ENCODE measurements around the gene LRRC4C. TPM values are rescaled to one million over a fixed set of nuclear protein-coding genes. Genes with fewer than 3 reads are reported as not detected.

Gene LRRC4C
- total and polyA plus RNA-seq, 2 donors (not counting 1 experiment from before 2014, with no cell fraction given): under 0.01 to 0.02 TPM

GRCh38 chr11:40425168-40425567 lies 1034.3 kb downstream of the LRRC4C start:
- Histone ChIP-seq H2AFZ (ENCODE audit: low read length) (no peak overlapping the region), H4K20me1 (ENCODE audit: control insufficient read depth, extremely low read depth, insufficient read depth, low read length) (no peaks in the 10 kb centered on the region), H3K27me3 (ENCODE audit: control insufficient read depth, insufficient read depth, low read length) (no peaks in the 10 kb centered on the region), H3K4me2 (ENCODE audit: extremely low read depth, insufficient read depth, low read length) (no peak overlapping the region), H3K27ac (ENCODE audit: insufficient read depth, low read length) (no peak overlapping the region), H3K79me2 (ENCODE audit: control insufficient read depth, insufficient read depth, low read length) (no peaks in the 10 kb centered on the region), H3K9me3 (ENCODE audit: control insufficient read depth, insufficient read depth, low read depth, low read length) (no peaks in the 10 kb centered on the region), H3K36me3 (ENCODE audit: control insufficient read depth, insufficient read depth, low read length) (no peaks in the 10 kb centered on the region), H3K4me3 (replicated peaks in 1 of 4; ENCODE audit: control extremely low read depth in 1 of 4, insufficient read depth in 1 of 4, low read depth in 3 of 4, low read length in 4 of 4) (no peak overlapping the region), H3K4me1 (ENCODE audit: control insufficient read depth, extremely low read depth, insufficient read depth, low read length) (no peaks in the 10 kb centered on the region), H3K9ac (ENCODE audit: insufficient read depth, low read length) (no peak overlapping the region)
- no peak for DNase-seq (ENCODE audit: low read depth in 2 of 2)
- TF ChIP-seq EZH2 (IDR thresholded peaks at IDR 0.05; ENCODE audit: low read length, missing control alignments) (no peak), CTCF (conservative IDR thresholded peaks at IDR 0.05 in 1 of 2, IDR thresholded peaks at IDR 0.05 in 1 of 2; ENCODE audit: low read depth in 1 of 2, low read length in 2 of 2) (peak in 1 of 2 donors; percentile 18)

DNA sequence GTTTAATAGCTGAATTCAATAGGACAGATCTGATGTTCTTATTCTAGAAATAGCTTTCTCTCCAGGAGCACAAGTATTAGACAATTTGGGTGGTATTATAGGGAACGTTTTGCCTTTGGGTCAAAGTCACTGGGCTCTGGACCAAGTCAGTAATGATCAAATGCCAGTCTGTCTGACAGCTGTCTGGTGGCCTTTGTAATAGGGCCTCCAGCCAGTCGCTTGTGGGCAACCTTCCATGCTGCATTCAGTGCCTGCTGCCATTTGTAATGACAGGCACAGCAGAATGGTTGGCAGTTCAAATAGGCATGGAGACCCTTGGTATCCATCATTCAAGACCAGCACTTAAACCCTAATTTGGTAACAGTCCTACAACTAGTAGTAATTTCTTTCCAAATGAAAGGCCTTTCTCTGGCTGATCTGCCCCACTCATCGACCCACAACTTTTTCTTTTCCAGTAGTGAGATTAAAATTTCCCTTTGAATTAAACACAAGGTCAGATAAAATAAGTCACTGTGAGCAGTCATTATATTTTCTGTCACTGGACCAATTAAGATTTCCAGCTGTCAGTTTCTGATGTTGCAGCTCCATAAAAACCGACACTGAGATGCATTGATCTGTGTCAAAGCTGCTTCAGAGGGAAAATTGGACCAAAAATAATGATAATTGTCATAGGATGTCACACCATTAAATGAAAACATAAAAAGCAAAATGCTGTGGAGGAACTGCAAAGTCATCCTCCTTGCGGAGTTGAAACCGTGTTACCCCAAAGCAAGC lies 1038.1 kb downstream of the LRRC4C start:
- Histone ChIP-seq H3K4me3 (replicated peaks in 1 of 4; ENCODE audit: control extremely low read depth in 1 of 4, insufficient read depth in 1 of 4, low read depth in 3 of 4, low read length in 4 of 4) (no peak overlapping the region), H4K20me1 (ENCODE audit: control insufficient read depth, extremely low read depth, insufficient read depth, low read length) (no peaks in the 10 kb centered on the region), H3K27ac (ENCODE audit: insufficient read depth, low read length) (no peak overlapping the region), H3K9ac (ENCODE audit: insufficient read depth, low read length) (no peak overlapping the region), H2AFZ (ENCODE audit: low read length) (no peak overlapping the region), H3K79me2 (ENCODE audit: control insufficient read depth, insufficient read depth, low read length) (no peaks in the 10 kb centered on the region), H3K36me3 (ENCODE audit: control insufficient read depth, insufficient read depth, low read length) (no peaks in the 10 kb centered on the region), H3K4me1 (ENCODE audit: control insufficient read depth, extremely low read depth, insufficient read depth, low read length) (no peaks in the 10 kb centered on the region), H3K9me3 (ENCODE audit: control insufficient read depth, insufficient read depth, low read depth, low read length) (no peaks in the 10 kb centered on the region), H3K27me3 (ENCODE audit: control insufficient read depth, insufficient read depth, low read length) (no peaks in the 10 kb centered on the region), H3K4me2 (ENCODE audit: extremely low read depth, insufficient read depth, low read length) (no peak overlapping the region)
- TF ChIP-seq CTCF (conservative IDR thresholded peaks at IDR 0.05 in 1 of 2, IDR thresholded peaks at IDR 0.05 in 1 of 2; ENCODE audit: low read depth in 1 of 2, low read length in 2 of 2) (no peak), EZH2 (IDR thresholded peaks at IDR 0.05; ENCODE audit: low read length, missing control alignments) (no peak)
- no peak for DNase-seq (ENCODE audit: low read depth in 2 of 2)

- no peak overlapping the region for H3K4me2 ChIP-seq (ENCODE audit: extremely low read depth, insufficient read depth, low read length)
- H3K79me2 ChIP-seq (ENCODE audit: control insufficient read depth, insufficient read depth, low read length): no peaks in the 10 kb centered on the region
- H3K9ac ChIP-seq (ENCODE audit: insufficient read depth, low read length): no peak overlapping the region
- no peak overlapping the region for H3K27ac ChIP-seq (ENCODE audit: insufficient read depth, low read length)
- H2AFZ ChIP-seq (ENCODE audit: low read length): no peak overlapping the region
- no peaks in the 10 kb centered on the region for H3K36me3 ChIP-seq (ENCODE audit: control insufficient read depth, insufficient read depth, low read length)
- H3K4me3 ChIP-seq (replicated peaks in 1 of 4; ENCODE audit: control extremely low read depth in 1 of 4, insufficient read depth in 1 of 4, low read depth in 3 of 4, low read length in 4 of 4): no peak overlapping the region
- peak in 1 of 2 donors; percentile 8 for DNase-seq (ENCODE audit: low read depth in 2 of 2)
- H3K4me1 ChIP-seq (ENCODE audit: control insufficient read depth, extremely low read depth, insufficient read depth, low read length): no peaks in the 10 kb centered on the region
- no peaks in the 10 kb centered on the region for H3K9me3 ChIP-seq (ENCODE audit: control insufficient read depth, insufficient read depth, low read depth, low read length)
- H3K27me3 ChIP-seq (ENCODE audit: control insufficient read depth, insufficient read depth, low read length): no peaks in the 10 kb centered on the region
- TF ChIP-seq EZH2 (IDR thresholded peaks at IDR 0.05; ENCODE audit: low read length, missing control alignments) (no peak), CTCF (conservative IDR thresholded peaks at IDR 0.05 in 1 of 2, IDR thresholded peaks at IDR 0.05 in 1 of 2; ENCODE audit: low read depth in 1 of 2, low read length in 2 of 2) (no peak)
- H4K20me1 ChIP-seq (ENCODE audit: control insufficient read depth, extremely low read depth, insufficient read depth, low read length): no peaks in the 10 kb centered on the region
Measured at GRCh38 chr11:40417627-40418026, 1041.8 kb downstream of the LRRC4C start.

Measured in fibroblast of lung (primary cell).